Central memory CD4-positive, alpha-beta T cell (primary cell): ENCODE data around the gene EFCAB10.
"Not testable (repeated sequence)": the region's sequence is repeated elsewhere in the genome, so short reads cannot be mapped to it uniquely, and the experiment has no call there.

Experiments used
- DNase-seq: peaks from one replicate; pipeline ENCODE4 v3.0.0; 2022
- total RNA-seq, 3 experiments: gene quantifications; one replicate each; lab custom pipeline; 2026; lab: John Stamatoyannopoulos, UW

Gene EFCAB10, protein sequence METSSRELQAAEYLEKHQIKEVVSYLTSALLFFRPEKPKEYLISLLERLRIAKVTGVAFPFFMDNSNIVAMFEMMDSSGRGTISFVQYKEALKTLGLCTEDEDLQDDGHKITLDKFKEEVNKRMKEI
- total RNA-seq = 0 to 0.54 (median 0.39) reads per million in 3 experiments

DNA sequence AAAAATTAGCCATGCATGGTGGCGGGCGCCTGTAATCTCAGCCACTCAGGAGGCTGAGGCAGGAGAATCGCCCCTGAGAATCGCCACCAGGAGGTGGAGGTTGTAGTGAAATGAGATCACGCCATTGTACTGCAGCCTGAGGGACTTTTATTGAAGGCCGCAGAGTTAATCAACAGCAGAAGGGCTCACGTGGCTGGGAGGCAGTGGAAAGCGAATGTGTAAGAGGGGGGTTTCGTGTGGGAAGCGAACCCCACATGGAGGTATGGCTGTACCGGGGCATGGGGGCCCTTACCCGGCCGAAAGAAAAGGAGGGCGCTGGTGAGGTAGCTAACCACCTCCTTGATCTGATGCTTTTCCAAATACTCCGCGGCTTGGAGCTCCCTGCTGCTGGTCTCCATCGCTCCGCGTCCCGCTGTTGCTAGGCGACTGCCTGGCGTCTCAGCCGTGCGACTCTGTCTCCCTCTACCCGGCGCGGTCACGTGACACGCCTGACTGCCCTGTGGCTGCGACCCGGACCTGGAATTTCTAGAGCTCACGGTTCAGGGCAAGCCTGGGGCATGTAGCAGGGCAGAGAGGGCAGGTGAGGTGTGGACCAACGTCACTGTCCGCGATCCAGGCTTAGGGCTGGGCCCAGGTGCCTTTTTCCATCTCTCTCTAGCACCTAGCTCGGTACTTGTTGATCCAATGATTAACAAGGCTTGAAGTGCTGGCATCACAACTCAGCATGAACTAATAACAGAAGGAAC, at the start of gene EFCAB10:
Gene EFCAB10, minus strand, starts transcription at position 428 of the 746 bp plus-strand sequence. Its CDS starts 30 bp downstream, at position 398.
- DNase-seq = peak; percentile 1

DNA sequence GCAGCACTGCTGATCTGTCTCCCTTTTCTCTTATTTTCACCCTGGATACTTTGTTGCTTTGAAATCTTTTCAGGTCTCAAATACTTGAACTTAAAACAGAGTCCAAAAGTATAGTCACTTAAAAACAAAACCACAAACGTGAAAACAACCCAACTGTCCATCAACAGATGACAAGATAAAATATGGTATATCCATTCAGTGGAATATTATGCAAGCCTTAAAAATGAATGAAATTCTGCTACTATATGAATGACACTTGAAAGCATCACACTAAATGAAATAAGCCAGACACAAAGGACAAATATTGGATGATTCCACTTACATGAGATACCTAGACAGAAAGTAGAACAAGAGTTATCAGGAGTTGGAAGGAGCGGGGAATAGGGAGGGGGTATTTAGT, 44.7 kb upstream of the EFCAB10 start:
- DNase-seq = no peak

DNA sequence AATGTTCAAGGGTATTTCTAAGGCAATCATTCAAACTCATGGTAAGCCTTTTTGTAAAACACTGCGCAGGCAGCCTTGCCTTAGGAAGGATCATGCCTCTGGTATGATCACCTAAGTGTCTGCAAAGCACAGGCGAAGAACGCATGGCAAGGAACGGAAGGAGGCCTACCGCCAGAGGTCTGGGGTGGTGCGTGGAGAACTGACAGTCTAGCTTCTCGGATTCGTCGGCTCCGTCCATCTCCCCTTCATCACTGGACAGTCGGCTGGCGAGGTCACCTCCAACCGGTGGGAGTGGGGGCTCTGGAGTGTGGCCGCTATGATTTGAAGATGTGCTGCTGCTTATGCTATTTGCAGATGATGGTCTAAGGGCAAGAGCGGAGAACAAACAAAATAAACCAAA, 42.6 kb upstream of the EFCAB10 start:
- no peak for DNase-seq

DNA sequence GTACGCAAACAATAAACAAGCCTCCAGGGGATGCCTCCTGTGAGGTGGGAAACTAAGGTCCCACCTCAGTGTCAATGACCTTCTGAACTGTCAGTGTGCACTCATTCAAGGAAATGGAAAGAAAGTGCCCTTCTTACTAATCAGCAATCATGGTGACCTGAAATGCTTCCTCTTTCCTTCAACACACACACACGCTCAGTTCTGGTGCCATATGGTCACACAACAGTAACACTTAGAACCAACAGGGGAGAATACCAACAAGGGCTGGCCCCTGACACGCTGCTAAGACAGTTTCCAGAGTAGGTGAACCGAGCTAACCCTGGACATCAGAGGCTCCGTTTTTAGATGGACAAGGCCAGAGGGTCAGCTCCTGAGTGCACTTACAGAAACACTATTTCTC, 42.1 kb upstream of the EFCAB10 start:
- no peak for DNase-seq

- DNase-seq = no peak
These were observed 40.9 kb upstream of the EFCAB10 start for GRCh38 chr7:105622106-105622731.

DNA sequence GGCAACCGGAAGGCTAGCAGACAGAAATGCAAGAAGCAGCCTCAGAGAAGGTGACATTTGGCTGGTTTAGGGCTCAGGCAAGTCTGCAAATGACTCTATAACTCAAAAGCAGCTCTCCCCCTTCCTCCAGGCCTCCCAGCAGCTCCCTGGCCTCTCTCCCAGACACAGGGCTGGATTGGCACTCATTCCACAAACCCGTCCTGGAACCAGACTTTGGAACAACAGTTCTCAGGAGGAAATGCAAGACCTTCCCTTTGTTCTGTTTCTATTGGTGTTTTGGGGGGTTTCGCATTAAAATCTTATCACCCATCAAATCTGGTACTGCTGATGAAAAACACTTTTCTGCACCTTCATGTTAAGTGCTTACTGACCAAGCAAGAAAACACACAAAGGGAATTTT, 40.3 kb upstream of the EFCAB10 start:
- no peak for DNase-seq

DNA sequence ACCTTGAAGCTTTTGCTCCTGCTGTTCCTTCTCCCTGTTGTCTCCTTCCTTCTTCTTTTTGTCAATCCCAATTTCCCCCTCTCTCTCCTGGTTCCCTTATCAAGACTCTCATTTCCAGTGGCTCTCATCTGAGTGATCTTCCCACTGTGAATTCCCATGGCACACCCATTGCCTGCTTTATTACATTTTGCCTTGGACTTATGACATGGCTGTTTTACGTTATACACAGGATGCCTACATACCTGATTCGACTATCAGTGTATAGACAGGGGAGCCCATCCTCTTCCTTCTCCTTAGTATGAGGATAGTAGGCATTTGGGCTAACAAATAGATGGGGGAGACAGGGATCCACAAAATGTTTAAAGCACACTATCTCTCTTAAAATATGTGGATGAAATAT, 39.9 kb upstream of the EFCAB10 start:
- no peak for DNase-seq

DNA sequence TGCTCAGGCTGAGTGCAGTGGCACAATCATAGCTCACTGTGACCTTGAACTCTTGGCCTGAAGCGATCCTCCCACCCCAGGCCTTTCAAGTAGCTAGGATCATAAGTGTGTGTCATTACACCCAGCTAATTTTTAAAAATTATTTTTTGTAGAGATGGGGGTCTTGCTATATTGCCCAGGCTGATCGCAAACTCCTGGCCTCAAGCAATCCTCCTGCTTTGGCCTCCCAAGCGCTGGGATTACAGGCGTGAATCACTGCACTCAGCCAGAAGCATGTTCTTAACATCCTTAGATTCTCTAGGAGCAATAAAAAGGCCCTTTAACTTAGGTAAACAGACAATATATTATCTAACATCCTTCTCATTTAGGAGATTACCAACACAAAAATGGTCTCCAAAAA, 38.3 kb upstream of the EFCAB10 start:
- no peak for DNase-seq

GRCh38 chr7:105618016-105618296, 36.7 kb upstream of the EFCAB10 start:
- no peak for DNase-seq

DNA sequence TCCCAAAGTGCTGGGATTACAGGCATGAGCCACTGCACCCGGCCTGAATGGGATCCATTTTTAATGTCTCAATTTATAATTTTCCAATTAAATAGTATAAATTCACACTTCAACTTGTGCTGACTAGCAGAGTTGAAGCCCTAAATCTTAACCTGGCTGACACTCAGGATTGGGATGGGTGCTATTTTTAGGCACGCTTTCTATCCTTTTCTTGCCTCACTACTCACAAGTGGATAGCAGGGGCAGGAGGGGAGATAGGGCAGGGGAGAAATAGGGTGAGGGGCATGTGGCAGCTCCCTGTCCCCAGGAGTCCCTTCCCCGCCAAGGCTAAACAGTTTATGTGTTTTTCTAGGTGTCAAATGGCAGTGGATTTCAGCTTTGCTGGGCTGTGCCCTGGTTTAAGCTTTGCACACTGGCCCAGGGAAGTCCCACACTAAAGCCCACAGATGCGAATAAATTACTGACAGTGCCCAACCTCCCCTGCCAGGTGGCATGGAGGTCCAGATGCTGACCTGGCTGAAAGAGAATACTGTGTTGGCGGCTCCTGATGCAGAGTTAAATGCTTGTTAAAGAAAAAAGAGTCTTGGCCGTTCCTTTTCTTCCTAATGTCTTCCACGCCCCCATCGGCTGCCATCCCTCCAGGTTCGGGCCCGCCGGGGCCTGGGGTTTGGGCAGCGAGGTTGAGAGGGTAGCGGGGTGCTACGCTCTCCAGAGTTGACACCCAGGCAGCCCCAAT, 36.2 kb upstream of the EFCAB10 start:
- no peak for DNase-seq

- no peak for DNase-seq
These were observed 33.1 kb upstream of the EFCAB10 start for GRCh38 chr7:105614341-105614840.

- no peak for DNase-seq
These were observed 32.5 kb upstream of the EFCAB10 start for GRCh38 chr7:105613611-105614330.

DNA sequence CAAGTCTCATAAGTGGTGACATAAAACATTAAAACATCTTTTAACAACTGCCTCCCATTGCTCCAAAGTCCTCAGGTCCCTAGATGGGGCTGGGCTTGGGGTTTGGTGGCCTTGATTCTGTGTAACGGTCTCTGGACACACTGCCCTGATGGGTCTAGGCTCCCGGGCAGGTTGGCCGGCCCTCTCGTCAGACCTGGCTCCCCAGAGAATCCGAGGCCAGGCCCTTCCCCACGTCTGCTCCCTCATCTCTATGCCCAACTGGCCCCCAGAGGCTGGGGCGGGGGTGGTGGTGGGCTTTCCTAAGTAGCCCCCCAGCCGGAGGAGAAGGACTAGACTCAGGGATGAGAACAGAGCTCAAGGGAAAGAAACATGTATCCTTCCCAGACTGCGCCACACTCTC, 31.5 kb upstream of the EFCAB10 start:
- DNase-seq = no peak

- no peak for DNase-seq
These were observed 30.8 kb upstream of the EFCAB10 start for GRCh38 chr7:105611856-105612775.

GRCh38 chr7:105610165-105610930, 29.1 kb upstream of the EFCAB10 start:
- no peak for DNase-seq

DNA sequence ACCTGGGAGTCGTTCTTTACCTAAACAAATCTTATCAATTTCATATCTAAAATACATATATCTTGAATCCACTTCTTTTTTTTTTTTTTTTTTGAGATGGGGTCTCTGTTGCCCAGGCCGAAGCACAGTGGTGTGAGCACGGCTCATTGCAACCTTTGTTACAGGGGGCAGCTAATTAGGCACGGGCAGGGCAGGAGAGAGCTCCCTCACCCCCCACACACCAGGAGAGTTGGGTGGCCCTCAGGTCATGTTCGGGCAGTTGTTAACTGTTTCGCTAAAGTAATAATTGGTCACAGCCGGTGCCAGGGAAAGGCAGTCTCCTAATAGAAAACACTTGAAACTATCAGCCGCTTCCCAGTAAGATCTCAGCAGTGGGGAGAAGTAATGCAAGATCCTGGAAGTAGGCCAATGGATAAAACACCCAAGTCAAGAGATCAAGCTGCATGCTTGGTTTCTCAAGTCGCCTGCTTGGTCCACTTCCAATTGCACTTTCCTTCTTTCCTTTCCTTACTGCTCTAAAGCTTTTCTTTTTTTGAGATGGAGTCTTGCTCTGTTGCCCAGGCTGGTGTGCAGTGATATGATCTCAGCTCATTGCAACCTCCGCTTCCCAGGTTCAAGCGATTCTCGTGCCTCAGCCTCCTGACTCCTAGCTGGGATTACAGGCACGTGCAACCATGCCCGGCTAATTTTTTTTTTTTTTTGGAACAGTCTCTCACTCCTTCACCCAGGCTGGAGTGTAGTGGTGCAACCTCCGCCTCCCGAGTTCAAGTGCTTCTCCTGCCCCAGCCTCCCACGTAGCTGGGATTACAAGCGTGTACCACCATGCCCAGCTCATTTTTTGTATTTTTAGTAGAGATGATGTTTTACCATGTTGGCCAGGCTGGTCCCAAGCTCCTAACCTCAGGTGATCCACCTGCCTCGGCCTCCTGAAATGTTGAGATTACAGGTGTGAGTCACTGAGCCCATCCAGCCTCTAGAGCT, 21.3 kb upstream of the EFCAB10 start:
- DNase-seq = no peak

- DNase-seq = no peak
These were observed 19.6 kb upstream of the EFCAB10 start for GRCh38 chr7:105600720-105601550.

GRCh38 chr7:105599551-105599950, 18.3 kb upstream of the EFCAB10 start:
- DNase-seq = no peak

GRCh38 chr7:105599080-105599479, 17.8 kb upstream of the EFCAB10 start:
- not testable (repeated sequence) for DNase-seq
